HCT116 (cell line): ENCODE measurements around the gene OLFML2A.
A peak's percentile ranks its signal among the peaks of the same experiment; 100 is the strongest.

Source experiments
- EGR1 ChIP-seq: IDR thresholded peaks from 2 replicates; pipeline ENCODE4 v1.6.1; 2012; ENCODE audit warnings: low read depth
- POLR2A ChIP-seq: IDR thresholded peaks from 2 replicates; pipeline ENCODE4 v1.7.0; 2011; ENCODE audit warnings: borderline replicate concordance; ENCODE audit not compliant: insufficient read depth, insufficient read length; ENCODE audit errors: extremely low read depth
- RAD21 ChIP-seq: IDR thresholded peaks from 2 replicates; pipeline ENCODE4 v1.6.1; 2012; ENCODE audit warnings: low read depth, mild to moderate bottlenecking
- TF ChIP-seq, protein P1 (sequence below), 3 experiments: fragments of 200-600 bp in 1 of 3; sonication (generic) in 1 of 3; IDR thresholded peaks in 2 of 3; conservative IDR thresholded peaks in 1 of 3; 2 replicates each; pipeline ENCODE4 v1.5.1; 2012 to 2017; ENCODE audit warnings: low read depth in 2 of 3, low read length in 2 of 3, antibody characterized with exemption in 1 of 3, borderline replicate concordance in 1 of 3, control low read depth in 1 of 3, mild to moderate bottlenecking in 1 of 3, mixed read lengths in 1 of 3, mixed run types in 1 of 3, moderate library complexity in 1 of 3; ENCODE audit not compliant: insufficient read depth in 1 of 3

GRCh38 chr9:124855944-124856765 is 79.2 kb downstream of the OLFML2A start:
- TF ChIP-seq RAD21 (no peak), POLR2A (no peak), EGR1 (no peak)
- TF ChIP-seq, protein P1, sequence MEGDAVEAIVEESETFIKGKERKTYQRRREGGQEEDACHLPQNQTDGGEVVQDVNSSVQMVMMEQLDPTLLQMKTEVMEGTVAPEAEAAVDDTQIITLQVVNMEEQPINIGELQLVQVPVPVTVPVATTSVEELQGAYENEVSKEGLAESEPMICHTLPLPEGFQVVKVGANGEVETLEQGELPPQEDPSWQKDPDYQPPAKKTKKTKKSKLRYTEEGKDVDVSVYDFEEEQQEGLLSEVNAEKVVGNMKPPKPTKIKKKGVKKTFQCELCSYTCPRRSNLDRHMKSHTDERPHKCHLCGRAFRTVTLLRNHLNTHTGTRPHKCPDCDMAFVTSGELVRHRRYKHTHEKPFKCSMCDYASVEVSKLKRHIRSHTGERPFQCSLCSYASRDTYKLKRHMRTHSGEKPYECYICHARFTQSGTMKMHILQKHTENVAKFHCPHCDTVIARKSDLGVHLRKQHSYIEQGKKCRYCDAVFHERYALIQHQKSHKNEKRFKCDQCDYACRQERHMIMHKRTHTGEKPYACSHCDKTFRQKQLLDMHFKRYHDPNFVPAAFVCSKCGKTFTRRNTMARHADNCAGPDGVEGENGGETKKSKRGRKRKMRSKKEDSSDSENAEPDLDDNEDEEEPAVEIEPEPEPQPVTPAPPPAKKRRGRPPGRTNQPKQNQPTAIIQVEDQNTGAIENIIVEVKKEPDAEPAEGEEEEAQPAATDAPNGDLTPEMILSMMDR (IDR thresholded peaks at IDR 0.05 in 2 of 3, conservative IDR thresholded peaks at IDR 0.05 in 1 of 3; ENCODE audit: borderline replicate concordance in 1 of 3, insufficient read depth in 1 of 3, low read depth in 2 of 3, low read length in 2 of 3): peak in 2 of 3 experiments; percentile 62 to 66; a peak in 4 of 6 replicates
